Neural cell (in vitro differentiated cells): ENCODE data around the gene CAPZA2. TPM values are rescaled to one million over a fixed set of nuclear protein-coding genes. Genes with fewer than 3 reads are reported as not detected.
"Not testable (repeated sequence)": the region's sequence is repeated elsewhere in the genome, so short reads cannot be mapped to it uniquely, and the experiment has no call there.

Experiments used
- H2AFZ ChIP-seq: fragments of 200-600, 300-800 bp; sonication (generic), shearing (Covaris generic); 2 replicates; pipeline ENCODE4 v1.6.0; 2014; ENCODE audit warnings: low read depth, mild to moderate bottlenecking, antibody characterized with exemption, low read length, moderate library complexity
- H3F3A ChIP-seq: fragments of 200-600 bp; shearing (Covaris generic); 2 replicates; pipeline ENCODE4 v1.6.1; 2016; ENCODE audit warnings: mild to moderate bottlenecking, moderate library complexity, mixed read lengths, antibody characterized with exemption, low read length; ENCODE audit not compliant: insufficient read depth, poor library complexity, severe bottlenecking
- H3K27ac ChIP-seq: fragments of 200-600, 300-800 bp; sonication (generic), shearing (Covaris generic); 2 replicates; pipeline ENCODE4 v1.5.1; 2014; ENCODE audit warnings: mild to moderate bottlenecking, low read length, moderate library complexity
- H3K27me3 ChIP-seq: fragments of 300-800, 200-600 bp; sonication (generic), shearing (Covaris generic); 2 replicates; pipeline ENCODE4 v1.6.0; 2014; ENCODE audit warnings: mild to moderate bottlenecking, low read depth, low read length, moderate library complexity; ENCODE audit not compliant: insufficient read depth
- H3K36me3 ChIP-seq: fragments of 300-800, 200-600 bp; sonication (generic), shearing (Covaris generic); 2 replicates; pipeline ENCODE4 v1.5.1; 2014; ENCODE audit warnings: mild to moderate bottlenecking, antibody characterized with exemption, low read length, moderate library complexity; ENCODE audit not compliant: insufficient read depth
- H3K4me2 ChIP-seq: fragments of 300-800, 200-600 bp; sonication (generic), shearing (Covaris generic); 2 replicates; pipeline ENCODE4 v1.6.0; 2014; ENCODE audit warnings: mild to moderate bottlenecking, low read length
- H3K4me3 ChIP-seq: fragments of 300-800, 200-600 bp; sonication (generic), shearing (Covaris generic); 2 replicates; pipeline ENCODE4 v1.5.1; 2014; ENCODE audit warnings: mild to moderate bottlenecking, low read length, moderate library complexity
- H3K79me2 ChIP-seq: fragments of 200-600 bp; shearing (Covaris generic); replicated peaks from 2 replicates; pipeline ENCODE4 v1.6.0; 2014; ENCODE audit warnings: mild to moderate bottlenecking, low read length, moderate library complexity; ENCODE audit not compliant: insufficient read depth
- H3K9ac ChIP-seq: fragments of 300-800, 200-600 bp; sonication (generic), shearing (Covaris generic); 2 replicates; pipeline ENCODE4 v1.6.1; 2016; ENCODE audit warnings: mild to moderate bottlenecking, low read length, mixed read lengths
- H3K9me2 ChIP-seq: fragments of 200-600 bp; shearing (Covaris generic); 2 replicates; pipeline ENCODE4 v1.6.1; 2016; ENCODE audit warnings: mild to moderate bottlenecking, low read length, mixed read lengths; ENCODE audit not compliant: insufficient read depth
- H3K9me3 ChIP-seq: fragments of 200-600, 300-800 bp; sonication (generic), shearing (Covaris generic); 2 replicates; pipeline ENCODE4 v1.6.1; 2016; ENCODE audit warnings: mild to moderate bottlenecking, mixed run types, low read length, moderate library complexity, mixed read lengths
- H4K20me1 ChIP-seq: fragments of 200-600 bp; shearing (Covaris generic); 2 replicates; pipeline ENCODE4 v1.6.1; 2016; ENCODE audit warnings: mild to moderate bottlenecking, mixed run types; ENCODE audit not compliant: insufficient read depth
- POLR2AphosphoS5 ChIP-seq: IDR thresholded peaks from 2 replicates; pipeline ENCODE4 v1.6.1; 2012
- SMC3 ChIP-seq: fragments of 450-650 bp; conservative IDR thresholded peaks from 2 replicates; pipeline ENCODE4 v1.6.1; 2014; ENCODE audit warnings: antibody characterized with exemption, mild to moderate bottlenecking, moderate library complexity; ENCODE audit not compliant: poor library complexity
- polyA plus RNA-seq: library from polyadenylated mRNA; depleted of rRNA; stranded (reverse); fragments of >200 nt; gene quantifications from 2 replicates; pipeline ENCODE4 v1.2.3, GENCODE V29; 2014
- TF ChIP-seq, protein P1 (sequence below): IDR thresholded peaks from 2 replicates; pipeline ENCODE4 v1.6.1; 2012; ENCODE audit warnings: borderline replicate concordance
- TF ChIP-seq, protein P2 (sequence below): fragments of 450-650 bp; IDR thresholded peaks from 2 replicates; pipeline ENCODE4 v1.5.1; 2014; ENCODE audit warnings: antibody characterized with exemption, mild to moderate bottlenecking, moderate library complexity; ENCODE audit not compliant: poor library complexity, severe bottlenecking

CAPZA2 gene
- polyA plus RNA-seq, 1 donor from 2014 or later, result 191 TPM

- H3F3A ChIP-seq, H3K27ac ChIP-seq, H2AFZ ChIP-seq: not testable (repeated sequence)
Observed at GRCh38 chr7:116936844-116937243, 74.5 kb downstream of the CAPZA2 start.

GRCh38 chr7:116938678-116939077 lies 76.3 kb downstream of the CAPZA2 start:
- H3K27ac ChIP-seq, result no peak overlapping the region
- no peak overlapping the region for H3K9ac ChIP-seq
- H3K27me3 ChIP-seq, result no peaks in the 10 kb centered on the region
- H4K20me1 ChIP-seq, result no peaks in the 10 kb centered on the region
- no peak overlapping the region for H3K4me3 ChIP-seq
- no peaks in the 10 kb centered on the region for H3K9me3 ChIP-seq
- no peak overlapping the region for H3K4me2 ChIP-seq
- H3K36me3 ChIP-seq, result no peaks in the 10 kb centered on the region
- no peaks in the 10 kb centered on the region for H3K9me2 ChIP-seq
- no peaks in the 10 kb centered on the region for H3K79me2 ChIP-seq
- H2AFZ ChIP-seq, result no peak overlapping the region
- TF ChIP-seq, protein P1, sequence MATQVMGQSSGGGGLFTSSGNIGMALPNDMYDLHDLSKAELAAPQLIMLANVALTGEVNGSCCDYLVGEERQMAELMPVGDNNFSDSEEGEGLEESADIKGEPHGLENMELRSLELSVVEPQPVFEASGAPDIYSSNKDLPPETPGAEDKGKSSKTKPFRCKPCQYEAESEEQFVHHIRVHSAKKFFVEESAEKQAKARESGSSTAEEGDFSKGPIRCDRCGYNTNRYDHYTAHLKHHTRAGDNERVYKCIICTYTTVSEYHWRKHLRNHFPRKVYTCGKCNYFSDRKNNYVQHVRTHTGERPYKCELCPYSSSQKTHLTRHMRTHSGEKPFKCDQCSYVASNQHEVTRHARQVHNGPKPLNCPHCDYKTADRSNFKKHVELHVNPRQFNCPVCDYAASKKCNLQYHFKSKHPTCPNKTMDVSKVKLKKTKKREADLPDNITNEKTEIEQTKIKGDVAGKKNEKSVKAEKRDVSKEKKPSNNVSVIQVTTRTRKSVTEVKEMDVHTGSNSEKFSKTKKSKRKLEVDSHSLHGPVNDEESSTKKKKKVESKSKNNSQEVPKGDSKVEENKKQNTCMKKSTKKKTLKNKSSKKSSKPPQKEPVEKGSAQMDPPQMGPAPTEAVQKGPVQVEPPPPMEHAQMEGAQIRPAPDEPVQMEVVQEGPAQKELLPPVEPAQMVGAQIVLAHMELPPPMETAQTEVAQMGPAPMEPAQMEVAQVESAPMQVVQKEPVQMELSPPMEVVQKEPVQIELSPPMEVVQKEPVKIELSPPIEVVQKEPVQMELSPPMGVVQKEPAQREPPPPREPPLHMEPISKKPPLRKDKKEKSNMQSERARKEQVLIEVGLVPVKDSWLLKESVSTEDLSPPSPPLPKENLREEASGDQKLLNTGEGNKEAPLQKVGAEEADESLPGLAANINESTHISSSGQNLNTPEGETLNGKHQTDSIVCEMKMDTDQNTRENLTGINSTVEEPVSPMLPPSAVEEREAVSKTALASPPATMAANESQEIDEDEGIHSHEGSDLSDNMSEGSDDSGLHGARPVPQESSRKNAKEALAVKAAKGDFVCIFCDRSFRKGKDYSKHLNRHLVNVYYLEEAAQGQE, result no peak
- TF ChIP-seq POLR2AphosphoS5 (no peak), SMC3 (no peak)
- TF ChIP-seq, protein P2, sequence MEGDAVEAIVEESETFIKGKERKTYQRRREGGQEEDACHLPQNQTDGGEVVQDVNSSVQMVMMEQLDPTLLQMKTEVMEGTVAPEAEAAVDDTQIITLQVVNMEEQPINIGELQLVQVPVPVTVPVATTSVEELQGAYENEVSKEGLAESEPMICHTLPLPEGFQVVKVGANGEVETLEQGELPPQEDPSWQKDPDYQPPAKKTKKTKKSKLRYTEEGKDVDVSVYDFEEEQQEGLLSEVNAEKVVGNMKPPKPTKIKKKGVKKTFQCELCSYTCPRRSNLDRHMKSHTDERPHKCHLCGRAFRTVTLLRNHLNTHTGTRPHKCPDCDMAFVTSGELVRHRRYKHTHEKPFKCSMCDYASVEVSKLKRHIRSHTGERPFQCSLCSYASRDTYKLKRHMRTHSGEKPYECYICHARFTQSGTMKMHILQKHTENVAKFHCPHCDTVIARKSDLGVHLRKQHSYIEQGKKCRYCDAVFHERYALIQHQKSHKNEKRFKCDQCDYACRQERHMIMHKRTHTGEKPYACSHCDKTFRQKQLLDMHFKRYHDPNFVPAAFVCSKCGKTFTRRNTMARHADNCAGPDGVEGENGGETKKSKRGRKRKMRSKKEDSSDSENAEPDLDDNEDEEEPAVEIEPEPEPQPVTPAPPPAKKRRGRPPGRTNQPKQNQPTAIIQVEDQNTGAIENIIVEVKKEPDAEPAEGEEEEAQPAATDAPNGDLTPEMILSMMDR, result no peak
- no peaks in the 10 kb centered on the region for H3F3A ChIP-seq

More at GRCh38 chr7:116936844-116937243, 74.5 kb downstream of the CAPZA2 start:
- H3K4me3 ChIP-seq, H3K9ac ChIP-seq, H3K9me2 ChIP-seq, H3K9me3 ChIP-seq, H3K36me3 ChIP-seq, H3K79me2 ChIP-seq, H3K27me3 ChIP-seq, H3K4me2 ChIP-seq, H4K20me1 ChIP-seq: not testable (repeated sequence)

DNA sequence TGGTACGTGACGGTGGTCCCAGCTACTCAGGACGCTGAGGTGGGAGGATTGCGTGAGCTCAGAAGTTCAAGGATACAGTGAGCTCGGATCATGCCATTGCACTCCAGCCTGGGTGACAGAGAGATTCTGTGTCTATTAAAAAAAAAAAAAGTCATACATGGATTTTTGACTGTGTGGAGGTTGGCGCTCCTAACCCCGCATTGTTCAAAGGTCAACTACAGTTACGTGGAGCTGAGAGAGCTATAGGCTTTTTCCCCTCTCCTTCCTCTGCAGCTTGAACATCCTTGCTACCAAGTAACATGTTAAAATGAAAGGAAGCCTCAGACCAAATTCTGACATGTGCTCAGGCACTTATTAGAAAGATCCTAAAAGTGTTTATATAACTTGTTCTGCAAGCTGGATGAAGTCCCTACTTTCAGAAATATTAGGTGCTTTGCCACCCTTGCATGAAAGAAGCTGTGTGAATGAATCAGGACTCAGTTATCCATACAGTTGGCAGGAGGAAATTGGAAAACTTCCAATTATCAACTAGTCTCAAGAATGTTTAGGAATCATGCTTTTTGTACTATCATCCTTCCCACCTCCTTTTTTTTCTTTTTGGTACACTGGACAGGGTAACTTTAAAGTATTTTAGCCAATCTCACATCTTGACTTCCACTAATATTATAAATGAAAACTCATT lies 78.4 kb downstream of the CAPZA2 start:
- Histone ChIP-seq H3K79me2 (no peaks in the 10 kb centered on the region), H4K20me1 (no peaks in the 10 kb centered on the region), H3K4me3 (no peak overlapping the region), H3K9me2 (no peaks in the 10 kb centered on the region), H3K36me3 (no peaks in the 10 kb centered on the region), H3K4me2 (no peak overlapping the region), H3K9me3 (no peaks in the 10 kb centered on the region), H3K9ac (no peak overlapping the region), H2AFZ (no peak overlapping the region), H3F3A (no peaks in the 10 kb centered on the region), H3K27me3 (no peaks in the 10 kb centered on the region), H3K27ac (no peak overlapping the region)
- TF ChIP-seq, protein P2, result no peak
